Gastroesophageal sphincter (tissue), 4 donors: Measurements from ENCODE around the gene ARHGAP24. TPM values are rescaled to one million over a fixed set of nuclear protein-coding genes. Genes with fewer than 3 reads are reported as not detected.

ENCODE experiments used
- ATAC-seq: fragments of 150-250 bp; one replicate; pipeline ENCODE4 v1.9.1; 2016; ENCODE audit warnings: mild to moderate bottlenecking, moderate library complexity
- H3K27ac ChIP-seq, 4 donors: fragments of 200-600 bp; sonication (generic) in 3 of 4; 1 replicate in 3 of 4; 2 replicates in 1 of 4; pipeline ENCODE4 v1.5.1; 2016 to 2019
- H3K27me3 ChIP-seq: fragments of 200-600 bp; sonication (generic); one replicate; pipeline ENCODE4 v1.5.1; 2019
- H3K36me3 ChIP-seq, 2 donors: fragments of 200-600 bp; sonication (generic); one replicate each; pipeline ENCODE4 v1.5.1; 2019; ENCODE audit warnings: control low read depth in 1 of 2
- H3K4me1 ChIP-seq, 3 donors: fragments of 200-600 bp; sonication (generic); 1 replicate in 2 of 3; 2 replicates in 1 of 3; pipeline ENCODE4 v1.5.1; 2016 to 2019; ENCODE audit warnings: control low read depth in 2 of 3
- H3K4me3 ChIP-seq, 2 donors: fragments of 200-600 bp; sonication (generic); one replicate each; pipeline ENCODE4 v1.5.1; 2019; ENCODE audit warnings: mild to moderate bottlenecking in 1 of 2, moderate library complexity in 1 of 2
- H3K9me3 ChIP-seq, 3 donors: fragments of 200-600 bp; sonication (generic); one replicate each; pipeline ENCODE4 v1.5.1; 2017 to 2019; ENCODE audit warnings: control low read depth in 2 of 3
- EP300 ChIP-seq: sonication (generic); formaldehyde crosslinking; IDR thresholded peaks from one replicate; pipeline ENCODE4 v1.6.1; 2017; ENCODE audit warnings: antibody characterized with exemption, mild to moderate bottlenecking
- POLR2A ChIP-seq, 2 donors: fragments of 450-650 bp; IDR thresholded peaks; one replicate each; pipeline ENCODE4 v1.6.1; 2017; ENCODE audit warnings: antibody characterized with exemption in 2 of 2, mild to moderate bottlenecking in 2 of 2, moderate library complexity in 1 of 2
- POLR2AphosphoS5 ChIP-seq: sonication (generic); formaldehyde crosslinking; IDR thresholded peaks from one replicate; pipeline ENCODE4 v1.6.1; 2017; ENCODE audit warnings: antibody characterized with exemption
- WGBS, 2 donors: methylation state at CpG; one replicate each; pipeline ENCODE4 v1.1.5; 2018; ENCODE audit warnings: low coverage in 1 of 2; 5-methylcytosine and 5-hydroxymethylcytosine counted together
- total RNA-seq, 4 donors: library from RNA; depleted of rRNA; stranded (reverse); fragments of >200 nt; gene quantifications; one replicate each; pipeline ENCODE4 v1.1.0, GENCODE V29; 2016
- TF ChIP-seq, protein P1 (sequence below), 4 experiments: fragments of 200-600 bp in 2 of 4; fragments of 450-650 bp in 2 of 4; sonication (generic) in 1 of 4; IDR thresholded peaks; one replicate each; pipeline ENCODE4 v1.5.1; 2017 to 2019; ENCODE audit warnings: antibody characterized with exemption in 4 of 4, mild to moderate bottlenecking in 2 of 4, moderate library complexity in 2 of 4

Gene ARHGAP24
- total RNA-seq, 4 donors from 2014 or later, result 24.4 to 38.6 (median 34.3) TPM

- ATAC-seq, result no peak
- Histone ChIP-seq H3K36me3 (no peaks in the 10 kb centered on the region), H3K4me1 (peaks cover 0 to 35% (median 5%) of the 10 kb centered on the region in 3 donors), H3K27ac (peak overlapping the region in 2 of 4 donors; percentile 0 to 12), H3K4me3 (peak overlapping the region in 1 of 2 donors; percentile 21), H3K27me3 (no peaks in the 10 kb centered on the region), H3K9me3 (no peaks in the 10 kb centered on the region)
- TF ChIP-seq POLR2AphosphoS5 (no peak), EP300 (no peak), POLR2A (IDR thresholded peaks at IDR 0.05) (no peak)
- TF ChIP-seq, protein P1, sequence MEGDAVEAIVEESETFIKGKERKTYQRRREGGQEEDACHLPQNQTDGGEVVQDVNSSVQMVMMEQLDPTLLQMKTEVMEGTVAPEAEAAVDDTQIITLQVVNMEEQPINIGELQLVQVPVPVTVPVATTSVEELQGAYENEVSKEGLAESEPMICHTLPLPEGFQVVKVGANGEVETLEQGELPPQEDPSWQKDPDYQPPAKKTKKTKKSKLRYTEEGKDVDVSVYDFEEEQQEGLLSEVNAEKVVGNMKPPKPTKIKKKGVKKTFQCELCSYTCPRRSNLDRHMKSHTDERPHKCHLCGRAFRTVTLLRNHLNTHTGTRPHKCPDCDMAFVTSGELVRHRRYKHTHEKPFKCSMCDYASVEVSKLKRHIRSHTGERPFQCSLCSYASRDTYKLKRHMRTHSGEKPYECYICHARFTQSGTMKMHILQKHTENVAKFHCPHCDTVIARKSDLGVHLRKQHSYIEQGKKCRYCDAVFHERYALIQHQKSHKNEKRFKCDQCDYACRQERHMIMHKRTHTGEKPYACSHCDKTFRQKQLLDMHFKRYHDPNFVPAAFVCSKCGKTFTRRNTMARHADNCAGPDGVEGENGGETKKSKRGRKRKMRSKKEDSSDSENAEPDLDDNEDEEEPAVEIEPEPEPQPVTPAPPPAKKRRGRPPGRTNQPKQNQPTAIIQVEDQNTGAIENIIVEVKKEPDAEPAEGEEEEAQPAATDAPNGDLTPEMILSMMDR (IDR thresholded peaks at IDR 0.05), result no peak
- WGBS, 2 donors, result 51 to 65% methylated on average over 13 of the region's 18 CpGs
Observed at GRCh38 chr4:85932500-85933290, 457.7 kb downstream of the ARHGAP24 start.

DNA sequence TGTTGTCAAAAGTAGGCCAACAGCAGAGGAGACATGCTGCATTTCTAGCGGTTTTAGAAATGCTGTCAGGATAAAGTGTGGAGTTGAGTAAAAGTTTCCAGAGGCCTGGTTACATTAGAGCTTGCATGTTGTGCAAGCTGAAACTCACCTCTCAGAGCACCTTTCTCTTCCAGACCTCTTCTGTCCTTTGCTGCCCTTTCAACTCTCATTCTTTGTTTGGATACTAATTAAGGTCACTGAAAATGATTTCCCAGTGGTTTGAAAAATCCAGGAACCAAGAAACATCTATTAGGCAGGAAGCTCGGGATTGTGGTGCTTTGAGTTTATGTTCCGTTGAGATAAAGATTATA, 458.3 kb downstream of the ARHGAP24 start:
- TF ChIP-seq, protein P1 (IDR thresholded peaks at IDR 0.05), result no peak
- TF ChIP-seq POLR2A (IDR thresholded peaks at IDR 0.05) (no peak), EP300 (no peak), POLR2AphosphoS5 (no peak)
- WGBS, 2 donors, result 83 to 96% methylated on average over 3 of the region's 3 CpGs
- no peak for ATAC-seq
- peak overlapping the region in 1 of 4 donors; percentile 12 for H3K27ac ChIP-seq
- peaks cover 0 to 35% (median 5%) of the 10 kb centered on the region in 3 donors for H3K4me1 ChIP-seq
- H3K27me3 ChIP-seq, result no peaks in the 10 kb centered on the region
- H3K36me3 ChIP-seq, result no peaks in the 10 kb centered on the region
- no peaks in the 10 kb centered on the region for H3K9me3 ChIP-seq
- H3K4me3 ChIP-seq, result no peak overlapping the region

DNA sequence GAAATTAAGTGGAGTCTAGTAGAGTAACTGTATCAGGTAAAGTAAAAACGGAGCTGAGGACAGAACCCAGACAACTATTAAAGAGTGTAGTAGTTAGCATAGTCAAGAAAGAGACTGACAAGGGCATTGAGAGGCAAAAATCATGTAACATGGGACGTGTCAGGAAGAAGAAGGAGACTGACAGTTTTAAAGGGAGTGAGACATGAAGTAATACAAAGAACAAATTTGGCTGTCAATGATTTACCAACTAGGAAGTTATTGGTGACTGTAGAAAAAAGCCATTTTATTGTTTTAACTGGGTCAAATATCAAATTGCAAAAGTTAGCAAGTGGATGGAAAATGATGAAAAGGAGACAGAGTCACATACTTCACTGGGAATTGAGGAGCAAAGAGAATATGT, 462.6 kb downstream of the ARHGAP24 start:
- Histone ChIP-seq H3K4me3 (no peak overlapping the region), H3K27me3 (no peaks in the 10 kb centered on the region), H3K36me3 (no peaks in the 10 kb centered on the region), H3K27ac (no peak overlapping the region), H3K4me1 (peaks cover 0 to 4% (median 0%) of the 10 kb centered on the region in 3 donors), H3K9me3 (no peaks in the 10 kb centered on the region)
- TF ChIP-seq, protein P1 (IDR thresholded peaks at IDR 0.05), result no peak
- TF ChIP-seq POLR2A (IDR thresholded peaks at IDR 0.05), result no peak
- no peak for TF ChIP-seq POLR2AphosphoS5
- no peak for TF ChIP-seq EP300
- 80 to 92% methylated on average over 2 of the region's 2 CpGs for WGBS, 2 donors
- ATAC-seq, result no peak

DNA sequence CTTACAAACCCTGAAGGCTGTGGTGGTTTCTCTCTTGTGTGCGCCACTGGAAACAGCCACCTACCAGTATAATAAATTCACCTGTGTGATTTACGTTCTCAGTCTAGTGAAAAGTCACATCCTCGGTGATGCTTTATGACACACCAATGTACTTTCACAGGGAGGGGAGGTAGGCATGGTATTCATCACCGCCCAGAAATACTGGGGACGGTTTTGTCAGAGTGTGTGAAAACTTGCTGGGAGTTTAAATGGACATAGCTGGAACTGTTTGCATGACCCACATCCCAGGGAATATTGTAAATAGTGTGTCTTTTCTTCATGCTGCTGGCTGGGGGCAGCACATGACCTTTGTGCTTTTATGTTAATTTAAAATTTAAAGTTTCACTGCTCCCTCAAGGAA, 463.1 kb downstream of the ARHGAP24 start:
- no peak for ATAC-seq
- TF ChIP-seq POLR2AphosphoS5 (no peak), EP300 (no peak), POLR2A (IDR thresholded peaks at IDR 0.05) (no peak)
- TF ChIP-seq, protein P1 (IDR thresholded peaks at IDR 0.05), result no peak
- no peak overlapping the region for H3K4me3 ChIP-seq
- no peaks in the 10 kb centered on the region for H3K9me3 ChIP-seq
- no peaks in the 10 kb centered on the region for H3K4me1 ChIP-seq
- H3K27ac ChIP-seq, result no peak overlapping the region
- H3K27me3 ChIP-seq, result no peaks in the 10 kb centered on the region
- H3K36me3 ChIP-seq, result no peaks in the 10 kb centered on the region
- WGBS, 2 donors, result 81 to 86% methylated on average over 3 to 5 of the region's 5 CpGs

DNA sequence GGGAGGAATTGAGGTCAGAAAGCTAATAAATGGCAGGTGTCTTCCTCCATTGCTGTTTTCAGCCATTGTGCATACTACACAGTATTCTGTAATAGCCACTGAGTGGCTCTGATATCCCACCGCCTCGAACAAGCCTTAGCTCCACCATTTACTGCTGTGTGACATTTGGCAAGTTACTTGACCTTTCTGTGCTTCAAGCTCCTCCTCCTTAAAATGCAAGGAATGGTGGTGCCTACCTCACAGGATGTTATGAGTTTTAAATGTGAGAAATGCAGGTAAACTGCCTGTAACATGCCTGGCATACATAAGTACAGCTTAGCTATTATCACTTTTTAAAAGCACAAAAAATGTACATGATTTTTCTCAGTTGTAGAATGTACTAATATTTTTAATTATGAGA, 464.0 kb downstream of the ARHGAP24 start:
- WGBS, 2 donors, result 92 to 100% methylated on average over 1 to 2 of the region's 2 CpGs
- Histone ChIP-seq H3K4me1 (no peaks in the 10 kb centered on the region), H3K9me3 (no peaks in the 10 kb centered on the region), H3K4me3 (no peak overlapping the region), H3K27me3 (no peaks in the 10 kb centered on the region), H3K36me3 (no peaks in the 10 kb centered on the region), H3K27ac (no peak overlapping the region)
- TF ChIP-seq EP300, result no peak
- no peak for TF ChIP-seq POLR2A (IDR thresholded peaks at IDR 0.05)
- no peak for TF ChIP-seq POLR2AphosphoS5
- TF ChIP-seq, protein P1 (IDR thresholded peaks at IDR 0.05), result no peak
- no peak for ATAC-seq
